Mucosa of stomach (tissue), 1 donor: ENCODE results near the gene LARGE1.

Source experiments
- H3K27me3 ChIP-seq: one replicate; pipeline ENCODE4 v1.7.0; 2013; ENCODE audit warnings: mild to moderate bottlenecking, low read length; ENCODE audit not compliant: control insufficient read depth, insufficient read depth
- H3K36me3 ChIP-seq: one replicate; pipeline ENCODE4 v1.7.0; 2013; ENCODE audit warnings: low read length; ENCODE audit not compliant: control insufficient read depth, insufficient read depth
- H3K4me1 ChIP-seq: one replicate; pipeline ENCODE4 v1.7.0; 2013; ENCODE audit warnings: mild to moderate bottlenecking, low read length; ENCODE audit not compliant: control insufficient read depth, insufficient read depth
- H3K4me3 ChIP-seq: one replicate; pipeline ENCODE4 v1.7.0; 2013; ENCODE audit warnings: low read length
- H3K9ac ChIP-seq: one replicate; pipeline ENCODE4 v1.7.0; 2013; ENCODE audit warnings: mild to moderate bottlenecking, low read length, moderate library complexity
- H3K9me3 ChIP-seq: one replicate; pipeline ENCODE4 v1.7.0; 2013; ENCODE audit warnings: mild to moderate bottlenecking, low read length, moderate library complexity; ENCODE audit not compliant: control insufficient read depth
- donor health status: Pancreatic carcinoma.

Gene LARGE1

GRCh38 chr22:33894036-33894435 lies 26.2 kb downstream of the LARGE1 start:
- H3K36me3 ChIP-seq: no peaks in the 10 kb centered on the region
- H3K4me3 ChIP-seq: no peak overlapping the region
- peaks cover 14% of the 10 kb centered on the region for H3K4me1 ChIP-seq
- H3K27me3 ChIP-seq: no peaks in the 10 kb centered on the region
- no peak overlapping the region for H3K9ac ChIP-seq
- no peaks in the 10 kb centered on the region for H3K9me3 ChIP-seq

- H3K27me3 ChIP-seq: no peaks in the 10 kb centered on the region
- H3K36me3 ChIP-seq: no peaks in the 10 kb centered on the region
- no peak overlapping the region for H3K4me3 ChIP-seq
- peaks cover 14% of the 10 kb centered on the region for H3K4me1 ChIP-seq
- H3K9me3 ChIP-seq: no peaks in the 10 kb centered on the region
- H3K9ac ChIP-seq: no peak overlapping the region
Measured at GRCh38 chr22:33893512-33893911, 26.8 kb downstream of the LARGE1 start.

- Histone ChIP-seq H3K36me3 (no peaks in the 10 kb centered on the region), H3K4me3 (no peak overlapping the region), H3K27me3 (no peaks in the 10 kb centered on the region), H3K4me1 (peaks cover 8% of the 10 kb centered on the region), H3K9me3 (no peaks in the 10 kb centered on the region), H3K9ac (no peak overlapping the region)
Measured at GRCh38 chr22:33891992-33892391, 28.3 kb downstream of the LARGE1 start.

- Histone ChIP-seq H3K36me3 (no peaks in the 10 kb centered on the region), H3K9ac (no peak overlapping the region), H3K4me1 (peaks cover 4% of the 10 kb centered on the region), H3K9me3 (no peaks in the 10 kb centered on the region), H3K27me3 (no peaks in the 10 kb centered on the region), H3K4me3 (no peak overlapping the region)
Measured at GRCh38 chr22:33891455-33891854, 28.8 kb downstream of the LARGE1 start.

GRCh38 chr22:33889748-33890147 lies 30.5 kb downstream of the LARGE1 start:
- Histone ChIP-seq H3K27me3 (no peaks in the 10 kb centered on the region), H3K4me1 (peaks cover 4% of the 10 kb centered on the region), H3K9me3 (no peaks in the 10 kb centered on the region), H3K36me3 (no peaks in the 10 kb centered on the region), H3K9ac (no peak overlapping the region), H3K4me3 (no peak overlapping the region)

GRCh38 chr22:33888821-33889220 lies 31.5 kb downstream of the LARGE1 start:
- Histone ChIP-seq H3K9me3 (no peaks in the 10 kb centered on the region), H3K4me3 (no peak overlapping the region), H3K9ac (no peak overlapping the region), H3K27me3 (no peaks in the 10 kb centered on the region), H3K4me1 (peaks cover 4% of the 10 kb centered on the region), H3K36me3 (no peaks in the 10 kb centered on the region)

GRCh38 chr22:33887173-33887572 lies 33.1 kb downstream of the LARGE1 start:
- H3K27me3 ChIP-seq: no peaks in the 10 kb centered on the region
- no peaks in the 10 kb centered on the region for H3K9me3 ChIP-seq
- no peak overlapping the region for H3K9ac ChIP-seq
- H3K36me3 ChIP-seq: no peaks in the 10 kb centered on the region
- no peak overlapping the region for H3K4me3 ChIP-seq
- no peaks in the 10 kb centered on the region for H3K4me1 ChIP-seq

GRCh38 chr22:33886696-33887095 lies 33.6 kb downstream of the LARGE1 start:
- Histone ChIP-seq H3K9me3 (no peaks in the 10 kb centered on the region), H3K4me1 (no peaks in the 10 kb centered on the region), H3K36me3 (no peaks in the 10 kb centered on the region), H3K4me3 (no peak overlapping the region), H3K27me3 (no peaks in the 10 kb centered on the region), H3K9ac (no peak overlapping the region)

- Histone ChIP-seq H3K4me1 (no peaks in the 10 kb centered on the region), H3K9ac (no peak overlapping the region), H3K9me3 (no peaks in the 10 kb centered on the region), H3K36me3 (no peaks in the 10 kb centered on the region), H3K4me3 (no peak overlapping the region), H3K27me3 (no peaks in the 10 kb centered on the region)
Measured at GRCh38 chr22:33884829-33885228, 35.4 kb downstream of the LARGE1 start.

GRCh38 chr22:33883961-33884808 lies 36.1 kb downstream of the LARGE1 start:
- H3K9me3 ChIP-seq: no peaks in the 10 kb centered on the region
- H3K36me3 ChIP-seq: no peaks in the 10 kb centered on the region
- H3K9ac ChIP-seq: no peak overlapping the region
- H3K27me3 ChIP-seq: no peaks in the 10 kb centered on the region
- H3K4me3 ChIP-seq: no peak overlapping the region
- no peaks in the 10 kb centered on the region for H3K4me1 ChIP-seq

- Histone ChIP-seq H3K27me3 (no peaks in the 10 kb centered on the region), H3K36me3 (no peaks in the 10 kb centered on the region), H3K9me3 (no peaks in the 10 kb centered on the region), H3K4me1 (no peaks in the 10 kb centered on the region), H3K4me3 (no peak overlapping the region), H3K9ac (no peak overlapping the region)
Measured at GRCh38 chr22:33883561-33883960, 36.7 kb downstream of the LARGE1 start.

- Histone ChIP-seq H3K9me3 (no peaks in the 10 kb centered on the region), H3K36me3 (no peaks in the 10 kb centered on the region), H3K4me1 (no peaks in the 10 kb centered on the region), H3K4me3 (no peak overlapping the region), H3K27me3 (no peaks in the 10 kb centered on the region), H3K9ac (no peak overlapping the region)
Measured at GRCh38 chr22:33882991-33883390, 37.3 kb downstream of the LARGE1 start.
